Skin epidermis (tissue), 12 donors: ENCODE results near the gene SPATS2.
A peak's percentile ranks its signal among the peaks of the same experiment; 100 is the strongest.

Source experiments
- H3K27ac ChIP-seq, 21 experiments: fragments of 200-600 bp; sonication (generic) in 11 of 21; one replicate each; pipeline ENCODE4 v1.5.0; 2020; ENCODE audit warnings: mild to moderate bottlenecking in 3 of 21, inconsistent platforms in 2 of 21, moderate library complexity in 2 of 21
- H3K4me3 ChIP-seq, 7 experiments: fragments of 200-600 bp; sonication (generic) in 2 of 7; one replicate each; pipeline ENCODE4 v1.5.0; 2020; ENCODE audit warnings: inconsistent platforms in 2 of 7, mild to moderate bottlenecking in 2 of 7, moderate library complexity in 1 of 7

Gene SPATS2

GRCh38 chr12:49346659-49347310, 20.5 kb upstream of the SPATS2 start, which contains the start of gene DNAJC22:
Gene DNAJC22 (plus strand): TSS chr12:49346888. CDS start chr12:49348873, 1,985 bp downstream.
- peak within 1 kb of the TSS; percentile 7 to 41 (median 22) for H3K4me3 ChIP-seq
- no peak within 1 kb of the TSS for H3K27ac ChIP-seq

GRCh38 chr12:49347311-49348193, 19.7 kb upstream of the SPATS2 start:
- H3K4me3 ChIP-seq = peak overlapping the region in 6 of 7 experiments; percentile 0 to 41 (median 24)
- no peak overlapping the region for H3K27ac ChIP-seq

DNA sequence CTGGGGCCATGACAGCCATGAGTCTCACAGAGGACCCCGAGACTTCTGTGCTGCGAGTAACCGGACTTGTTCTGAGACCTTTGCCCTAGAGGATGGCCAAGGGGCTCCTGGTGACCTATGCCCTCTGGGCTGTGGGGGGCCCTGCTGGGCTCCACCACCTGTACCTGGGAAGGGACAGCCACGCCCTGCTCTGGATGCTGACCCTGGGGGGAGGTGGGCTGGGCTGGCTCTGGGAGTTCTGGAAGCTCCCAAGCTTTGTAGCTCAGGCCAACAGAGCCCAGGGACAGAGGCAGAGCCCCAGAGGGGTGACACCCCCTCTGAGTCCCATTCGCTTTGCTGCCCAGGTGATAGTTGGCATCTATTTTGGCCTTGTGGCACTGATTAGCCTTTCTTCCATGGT, 18.5 kb upstream of the SPATS2 start:
- Histone ChIP-seq H3K27ac (no peak overlapping the region), H3K4me3 (no peak overlapping the region)

GRCh38 chr12:49349266-49349665, 18.0 kb upstream of the SPATS2 start:
- no peak overlapping the region for H3K4me3 ChIP-seq
- no peak overlapping the region for H3K27ac ChIP-seq

- Histone ChIP-seq H3K4me3 (no peak overlapping the region), H3K27ac (no peak overlapping the region)
Measured at GRCh38 chr12:49352351-49352750, 14.9 kb upstream of the SPATS2 start.

GRCh38 chr12:49355913-49356312, 11.3 kb upstream of the SPATS2 start:
- no peak overlapping the region for H3K27ac ChIP-seq
- no peak overlapping the region for H3K4me3 ChIP-seq

DNA sequence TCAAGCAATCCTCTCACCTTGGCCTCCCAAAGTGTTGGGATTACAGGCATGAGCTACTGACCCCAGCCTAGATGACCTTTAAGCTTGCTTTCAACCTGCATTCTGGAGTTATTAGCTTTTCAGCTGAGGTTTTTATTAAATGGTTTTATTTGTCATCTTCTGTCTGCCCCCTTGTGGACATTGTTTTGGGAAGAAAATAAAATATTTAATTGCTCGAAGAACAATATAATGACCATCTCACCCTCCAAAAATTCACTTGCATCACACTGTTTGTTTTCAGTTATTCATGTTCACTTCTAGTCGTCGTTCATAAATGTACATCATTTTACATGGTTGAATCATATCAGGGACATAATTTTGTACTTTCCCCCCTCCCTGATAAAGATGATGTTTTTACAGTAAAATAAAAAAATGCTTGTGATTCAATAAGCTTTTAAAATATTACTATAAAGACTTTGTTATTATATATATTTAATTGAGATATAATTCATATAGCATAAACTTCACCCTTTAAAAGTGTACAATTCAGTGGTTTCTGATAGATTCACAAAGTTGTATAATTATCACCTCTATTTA, 10.1 kb upstream of the SPATS2 start:
- H3K4me3 ChIP-seq = no peak overlapping the region
- H3K27ac ChIP-seq = no peak overlapping the region

GRCh38 chr12:49358483-49359141, 8.7 kb upstream of the SPATS2 start:
- Histone ChIP-seq H3K27ac (no peak overlapping the region), H3K4me3 (no peak overlapping the region)

DNA sequence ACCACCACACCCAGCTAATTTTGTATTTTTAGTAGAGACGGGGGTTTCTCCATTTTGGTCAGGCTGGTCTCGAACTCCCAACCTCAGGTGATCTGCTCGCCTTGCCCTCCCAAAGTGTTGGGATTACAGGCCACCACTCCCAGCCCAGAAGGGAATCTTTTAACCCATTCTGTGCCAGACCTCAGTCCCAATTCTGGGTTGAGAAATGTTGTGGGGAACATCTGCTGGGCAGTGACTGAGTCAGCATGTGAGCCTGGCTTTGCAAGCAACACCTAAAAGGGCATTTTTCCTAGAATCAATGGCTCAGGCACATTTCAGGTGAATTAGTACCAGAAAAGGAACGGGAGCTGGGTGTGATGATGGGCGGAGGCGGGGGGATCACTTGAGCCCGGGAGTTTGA, 7.6 kb upstream of the SPATS2 start:
- no peak overlapping the region for H3K4me3 ChIP-seq

DNA sequence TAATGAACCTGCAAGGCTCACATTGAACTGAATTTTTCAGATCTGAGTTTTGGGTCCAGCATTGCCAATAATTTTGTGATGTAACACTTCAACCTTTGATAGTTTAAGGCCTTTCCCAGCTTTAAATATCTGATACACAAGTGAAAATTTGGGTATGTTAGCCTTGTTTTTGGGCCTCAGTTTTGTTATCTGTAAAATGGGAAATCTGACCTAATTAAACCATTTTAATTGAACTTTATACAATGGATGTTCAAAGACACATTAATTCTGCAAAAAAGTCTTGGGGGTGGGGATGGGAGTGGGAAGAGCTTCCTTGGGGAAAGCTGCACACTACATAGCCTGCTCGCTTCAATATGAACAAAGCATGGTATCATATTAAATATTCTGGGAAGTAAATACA, 5.2 kb upstream of the SPATS2 start:
- Histone ChIP-seq H3K4me3 (no peak overlapping the region), H3K27ac (no peak overlapping the region)

More for the DNA sequence above, 7.6 kb upstream of the SPATS2 start:
- no peak overlapping the region for H3K27ac ChIP-seq

- H3K4me3 ChIP-seq = no peak overlapping the region
- H3K27ac ChIP-seq = peak overlapping the region in 3 of 21 experiments; percentile 41 to 97 (median 53)
Measured at GRCh38 chr12:49364989-49365388, 2.3 kb upstream of the SPATS2 start.

DNA sequence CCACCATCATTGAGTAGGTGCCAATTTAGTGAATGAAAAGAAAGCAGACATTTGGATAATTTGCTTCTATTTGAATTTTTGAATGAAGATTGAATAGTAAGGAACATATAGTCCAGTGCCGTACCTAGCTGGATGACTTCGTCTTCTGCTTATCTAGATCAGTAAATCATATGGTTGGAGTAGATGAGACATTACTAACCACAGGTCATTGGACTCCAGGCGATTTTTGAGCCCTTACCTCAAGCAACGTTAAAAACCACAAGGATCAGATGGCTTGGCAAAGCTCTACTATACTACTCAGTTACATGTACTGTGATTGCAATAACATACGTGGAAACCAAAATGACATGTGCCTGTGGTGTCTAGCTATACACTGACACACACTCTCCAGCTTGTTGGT, 1.7 kb upstream of the SPATS2 start:
- peak overlapping the region in 6 of 21 experiments; percentile 93 to 98 (median 96) for H3K27ac ChIP-seq
- peak overlapping the region in 1 of 7 experiments; percentile 93 for H3K4me3 ChIP-seq

DNA sequence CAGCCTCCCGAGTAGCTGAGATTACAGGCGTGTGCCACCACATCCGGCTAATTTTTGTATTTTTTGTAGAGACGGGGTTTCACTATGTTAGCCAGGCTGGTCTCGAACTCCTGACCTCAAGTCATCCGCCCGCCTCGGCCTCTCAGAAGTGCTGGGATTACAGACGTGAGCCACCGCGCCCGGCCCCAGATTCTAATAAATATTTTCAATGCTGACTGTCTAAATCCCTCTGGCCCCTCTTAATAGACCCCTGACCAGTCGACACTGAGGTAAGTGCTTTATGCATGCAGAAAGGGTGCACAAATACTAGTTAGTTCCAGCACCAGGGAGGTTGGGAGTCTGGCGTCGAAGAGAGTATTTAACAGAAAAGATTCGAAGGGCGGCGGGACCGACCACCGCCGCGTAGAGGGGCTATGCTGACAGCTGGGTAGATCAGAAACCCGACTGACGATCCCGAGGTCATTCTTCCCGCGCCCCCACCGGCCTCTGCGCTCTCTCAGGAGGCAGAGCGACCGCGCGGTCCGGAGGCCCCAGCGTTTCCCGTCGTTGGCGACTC, 1.1 kb upstream of the SPATS2 start:
- H3K4me3 ChIP-seq = peak overlapping the region; percentile 59 to 93 (median 78)
- peak overlapping the region; percentile 86 to 98 (median 93) for H3K27ac ChIP-seq

- Histone ChIP-seq H3K4me3 (peak overlapping the region; percentile 59 to 93 (median 78)), H3K27ac (peak overlapping the region; percentile 86 to 98 (median 93))
Measured at GRCh38 chr12:49366652-49367380, 446 bp upstream of the SPATS2 start.

GRCh38 chr12:49368240-49368600, 958 bp downstream of the SPATS2 start:
- H3K4me3 ChIP-seq = peak overlapping the region; percentile 59 to 93 (median 78)
- H3K27ac ChIP-seq = peak overlapping the region in 13 of 21 experiments; percentile 86 to 98 (median 93)

DNA sequence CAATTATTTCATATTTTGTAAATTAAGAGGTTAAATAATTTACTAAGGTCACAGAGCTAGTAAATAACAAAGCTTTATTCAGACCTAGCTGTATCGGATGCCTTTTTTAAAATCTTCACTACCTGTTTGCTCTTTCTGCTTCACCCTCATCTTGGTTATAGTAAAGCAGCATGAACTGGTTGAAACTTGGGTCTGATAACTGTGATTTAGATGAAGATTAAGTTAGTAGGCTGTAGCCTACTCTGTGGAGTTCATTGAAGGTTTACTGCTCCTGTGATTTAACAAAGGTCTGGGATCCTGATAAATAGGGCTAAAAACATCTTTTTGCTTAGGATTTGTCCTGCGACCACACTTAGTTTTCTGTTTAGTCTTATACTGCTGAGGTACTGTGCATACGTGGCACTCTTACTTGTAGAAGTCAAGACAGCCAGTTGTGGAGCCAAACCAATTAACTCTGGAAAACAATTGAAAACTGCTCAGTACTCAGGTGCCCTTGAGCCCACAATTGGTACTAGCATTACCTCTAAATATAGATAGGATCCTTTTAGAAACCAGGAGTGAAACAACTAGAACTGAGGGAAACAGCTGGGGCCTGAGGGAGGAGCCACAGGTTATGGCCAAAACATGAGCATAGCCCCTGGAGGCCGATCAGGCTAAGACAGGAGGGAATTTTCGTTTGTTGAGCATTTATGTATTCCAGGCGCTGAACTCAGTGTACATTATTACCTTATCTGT, 2.3 kb downstream of the SPATS2 start:
- peak overlapping the region in 6 of 21 experiments; percentile 8 to 40 (median 24) for H3K27ac ChIP-seq
- no peak overlapping the region for H3K4me3 ChIP-seq

- Histone ChIP-seq H3K4me3 (no peak overlapping the region), H3K27ac (no peak overlapping the region)
Measured at GRCh38 chr12:49370539-49370938, 3.3 kb downstream of the SPATS2 start.

DNA sequence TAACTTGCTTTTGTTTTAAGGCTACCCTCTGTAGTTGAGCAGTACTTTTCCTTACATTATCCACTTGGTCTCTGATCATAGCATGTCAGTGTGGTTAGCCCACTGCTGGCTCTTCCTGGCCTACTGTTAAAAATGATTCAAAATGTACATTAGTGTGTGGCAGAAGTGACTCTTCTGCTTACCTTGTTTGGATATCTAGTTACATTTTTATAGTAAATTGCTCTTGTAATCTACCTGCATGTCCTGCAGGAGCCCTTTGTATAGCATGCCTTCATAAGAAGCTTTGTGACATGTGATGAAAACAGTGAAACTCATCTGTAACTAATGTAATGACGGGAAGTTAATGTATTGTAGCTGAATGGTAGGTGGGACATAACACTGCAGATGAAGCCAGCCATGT, 8.1 kb downstream of the SPATS2 start:
- H3K4me3 ChIP-seq = no peak overlapping the region
- H3K27ac ChIP-seq = no peak overlapping the region
